PC-9 (cell line): Measurements from ENCODE around the gene MIER2.

ENCODE experiments used
- CTCF ChIP-seq: fragments of 200-600 bp; sonication (generic); conservative IDR thresholded peaks from 2 replicates; pipeline ENCODE4 v1.6.1; 2017; ENCODE audit warnings: mixed run types, antibody characterized with exemption, mild to moderate bottlenecking, moderate library complexity
- EZH2 ChIP-seq: fragments of 200-600 bp; sonication (generic); IDR thresholded peaks from 2 replicates; pipeline ENCODE4 v1.8.0; 2017; ENCODE audit warnings: antibody characterized with exemption, low read depth

- TF ChIP-seq CTCF, result no peak
- TF ChIP-seq EZH2, result no peak
Observed at GRCh38 chr19:383040-383439, 38.4 kb upstream of the MIER2 start.
